GM18873 (cell line): Measurements from ENCODE around the gene SLF2.
"Not testable (repeated sequence)": the region's sequence is repeated elsewhere in the genome, so short reads cannot be mapped to it uniquely, and the experiment has no call there.

Experiments used
- ATAC-seq: cut with Tn5 transposase; IDR thresholded peaks from one replicate; pipeline ENCODE4 v1.9.1; 2021; ENCODE audit warnings: mild to moderate bottlenecking, moderate library complexity, moderate number of reproducible peaks; ENCODE audit not compliant: unreplicated experiment, low FRiP score

SLF2 gene

DNA sequence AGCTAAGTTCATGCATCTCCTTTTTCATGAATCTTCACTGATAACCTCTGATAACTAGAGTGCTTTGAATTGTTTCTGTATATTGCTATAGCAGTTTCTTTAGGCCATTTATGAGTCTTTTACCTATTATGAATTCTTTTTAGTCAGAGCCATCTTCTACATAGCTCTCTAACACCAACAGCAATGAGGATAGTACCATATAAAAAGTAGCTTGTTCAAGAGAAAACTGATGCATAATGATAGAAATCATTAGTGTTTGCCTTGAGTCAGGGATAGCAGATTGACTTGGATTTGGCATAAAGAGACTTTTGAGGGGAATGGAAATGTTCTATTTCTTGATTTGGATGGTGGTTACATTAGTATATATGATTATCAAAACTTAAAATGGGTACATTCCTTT, 30.7 kb downstream of the SLF2 start:
- no peak for ATAC-seq

DNA sequence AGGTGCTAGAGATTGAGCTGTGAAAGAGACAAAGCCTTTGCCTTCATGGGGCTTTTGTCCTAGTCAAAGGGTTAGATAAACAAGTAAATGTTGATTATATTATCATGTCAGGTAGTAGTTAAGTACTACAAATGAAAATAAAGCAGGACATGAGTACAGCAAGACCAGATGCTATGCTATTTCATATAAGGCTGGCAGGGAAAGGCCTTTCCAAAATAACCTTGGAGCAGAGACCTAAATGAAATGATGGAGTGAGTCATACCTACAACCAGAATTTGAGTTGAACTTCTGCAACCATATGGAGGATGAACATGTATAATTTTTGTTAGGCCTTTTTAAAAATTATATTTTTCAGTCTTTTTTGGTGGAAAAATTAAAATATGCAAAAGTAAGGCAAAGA, 33.0 kb downstream of the SLF2 start:
- no peak for ATAC-seq

DNA sequence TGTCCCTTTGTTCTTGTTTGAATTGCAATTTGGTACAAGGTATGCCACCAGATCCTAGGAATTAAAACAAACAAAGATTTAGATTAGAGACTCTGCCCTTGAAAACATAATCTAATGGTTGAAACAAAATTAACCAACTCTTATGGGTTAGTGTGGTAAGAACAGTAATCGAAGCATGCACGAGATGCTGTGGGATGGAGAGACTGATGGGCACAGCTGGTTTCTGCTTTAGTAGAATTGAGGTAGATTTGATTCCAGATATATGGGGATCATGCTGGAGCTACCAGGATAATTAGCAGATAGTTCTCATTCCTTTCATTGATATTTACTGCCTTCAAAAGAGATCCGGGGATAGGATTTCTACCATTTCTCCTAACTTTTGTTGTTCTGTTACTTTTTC, 36.2 kb downstream of the SLF2 start:
- no peak for ATAC-seq

DNA sequence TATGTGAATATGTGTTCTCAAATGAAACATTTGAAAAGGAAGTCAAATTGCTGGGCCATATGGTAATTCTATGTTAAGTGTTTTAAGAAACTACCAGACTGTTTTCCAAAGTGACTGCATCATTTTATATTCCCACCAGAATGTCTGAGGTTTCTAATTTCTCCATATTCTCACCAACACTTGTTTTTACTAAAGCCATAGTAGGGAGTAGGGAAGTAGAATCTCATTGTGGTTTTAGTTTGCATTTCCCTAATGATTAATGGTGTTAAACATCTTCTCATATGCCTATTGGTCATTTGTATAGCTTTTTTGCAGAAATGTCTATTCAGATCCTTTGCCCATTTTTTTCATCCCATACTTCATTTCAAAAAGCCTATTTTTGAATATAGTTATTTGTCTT, 47.5 kb downstream of the SLF2 start:
- no peak for ATAC-seq

DNA sequence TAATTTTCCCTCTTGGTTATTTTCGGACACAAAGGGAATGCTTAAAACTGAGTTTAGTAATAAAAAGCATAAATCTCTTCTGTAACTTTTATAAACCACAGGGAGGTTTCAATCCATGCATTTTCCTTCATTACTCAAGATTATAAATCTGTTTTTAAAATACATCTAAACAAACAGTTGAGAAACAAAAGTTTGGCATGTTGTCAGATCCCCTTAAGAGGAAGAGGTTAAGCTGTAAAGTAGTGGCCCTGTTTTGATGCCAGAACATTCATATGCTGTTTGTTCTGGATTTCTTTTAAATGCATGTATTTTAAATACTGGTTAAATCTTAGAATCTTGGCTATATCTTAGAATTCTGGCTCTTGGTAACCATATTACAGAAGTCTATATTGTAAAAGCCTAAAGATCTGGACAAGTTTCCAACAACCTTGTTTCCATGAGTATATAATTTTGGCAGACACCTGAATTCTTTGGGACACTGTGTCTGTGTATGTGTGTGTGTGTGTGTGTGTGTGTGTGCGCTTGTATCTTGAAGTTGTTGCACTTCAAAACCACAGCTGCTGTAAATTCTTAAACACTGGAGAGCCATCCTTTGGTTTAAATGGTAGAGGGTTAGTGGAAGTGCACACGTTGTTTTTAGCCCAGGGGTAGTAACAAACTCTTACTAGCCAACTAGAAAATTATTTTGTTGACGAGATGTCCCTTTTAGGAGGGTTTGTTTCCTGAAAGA, 49.8 kb downstream of the SLF2 start:
- ATAC-seq: no peak

DNA sequence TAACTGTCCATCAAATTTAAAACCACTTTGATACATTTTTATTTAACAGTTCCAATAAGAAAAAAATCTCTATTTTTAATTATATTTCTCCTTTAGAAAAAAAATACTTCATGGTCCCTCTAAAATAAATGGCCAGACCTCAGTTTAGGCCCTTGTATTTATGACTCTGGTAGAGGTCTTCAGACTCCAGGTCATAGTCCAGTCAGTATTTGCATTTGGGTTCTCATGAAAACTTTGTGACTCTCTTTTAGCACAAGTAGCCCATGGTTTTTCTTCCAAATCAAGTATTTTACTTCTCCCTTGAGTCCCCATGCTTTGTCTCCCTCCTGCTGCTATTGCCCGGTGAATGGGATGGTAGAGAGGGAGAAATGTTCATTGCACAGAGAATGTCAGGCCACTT, 51.1 kb downstream of the SLF2 start:
- no peak for ATAC-seq

DNA sequence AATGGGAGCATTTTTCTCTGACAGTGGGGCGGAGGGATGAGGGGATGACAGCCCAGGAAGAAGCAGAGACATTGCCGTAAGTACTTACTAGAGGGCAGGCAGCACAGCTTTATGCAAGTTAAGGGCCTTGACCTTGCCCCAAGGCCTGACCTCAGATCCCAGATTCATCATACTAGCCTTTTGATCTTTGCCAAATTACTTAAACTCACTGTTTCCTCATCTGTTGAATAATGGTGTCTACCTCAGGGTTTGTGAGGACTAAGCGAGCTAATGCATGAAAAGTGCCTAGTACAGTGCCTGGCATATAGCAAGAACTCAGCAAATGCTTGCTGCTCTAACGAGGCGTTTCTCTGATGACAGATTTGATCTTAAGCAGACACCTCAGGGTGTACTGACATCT, 53.1 kb downstream of the SLF2 start:
- ATAC-seq: no peak

DNA sequence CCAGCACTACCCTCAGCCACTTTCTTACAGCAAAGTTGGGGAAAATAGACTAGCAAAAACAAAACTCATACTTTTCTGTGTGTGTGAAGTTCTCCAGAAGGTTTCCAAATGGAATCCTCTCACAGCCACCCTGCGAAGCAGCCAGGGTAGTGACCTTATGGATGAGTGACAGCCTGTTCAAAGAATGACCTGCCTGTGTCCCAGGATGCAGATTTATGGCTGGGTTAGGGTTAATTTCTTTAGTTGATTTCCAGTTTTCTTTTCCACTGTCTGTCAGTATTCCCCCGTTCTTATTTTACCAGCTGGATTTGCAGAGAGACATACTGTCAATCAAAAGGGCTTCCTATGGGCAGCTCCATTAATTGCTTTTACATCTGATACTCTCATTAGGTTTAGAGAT, 54.1 kb downstream of the SLF2 start:
- ATAC-seq: no peak

DNA sequence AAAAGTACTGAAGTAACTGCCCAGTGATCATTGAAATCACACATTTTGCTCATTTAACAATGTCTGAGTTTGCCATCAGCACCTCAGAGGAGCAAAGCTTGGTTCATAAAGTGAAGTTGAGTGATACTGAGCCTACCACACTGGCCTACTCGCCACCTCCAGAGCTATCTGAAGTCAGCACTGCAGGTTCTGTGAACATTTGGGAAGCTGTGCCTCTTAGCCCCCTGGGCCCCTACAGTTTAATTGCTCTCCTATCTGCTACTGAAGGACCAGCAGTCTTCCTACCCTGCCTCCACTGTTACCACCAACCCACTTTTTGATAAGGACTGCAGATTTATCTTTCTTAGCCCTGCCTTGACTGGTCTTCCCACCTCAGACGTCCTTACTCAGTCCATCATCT, 54.6 kb downstream of the SLF2 start:
- ATAC-seq: no peak

DNA sequence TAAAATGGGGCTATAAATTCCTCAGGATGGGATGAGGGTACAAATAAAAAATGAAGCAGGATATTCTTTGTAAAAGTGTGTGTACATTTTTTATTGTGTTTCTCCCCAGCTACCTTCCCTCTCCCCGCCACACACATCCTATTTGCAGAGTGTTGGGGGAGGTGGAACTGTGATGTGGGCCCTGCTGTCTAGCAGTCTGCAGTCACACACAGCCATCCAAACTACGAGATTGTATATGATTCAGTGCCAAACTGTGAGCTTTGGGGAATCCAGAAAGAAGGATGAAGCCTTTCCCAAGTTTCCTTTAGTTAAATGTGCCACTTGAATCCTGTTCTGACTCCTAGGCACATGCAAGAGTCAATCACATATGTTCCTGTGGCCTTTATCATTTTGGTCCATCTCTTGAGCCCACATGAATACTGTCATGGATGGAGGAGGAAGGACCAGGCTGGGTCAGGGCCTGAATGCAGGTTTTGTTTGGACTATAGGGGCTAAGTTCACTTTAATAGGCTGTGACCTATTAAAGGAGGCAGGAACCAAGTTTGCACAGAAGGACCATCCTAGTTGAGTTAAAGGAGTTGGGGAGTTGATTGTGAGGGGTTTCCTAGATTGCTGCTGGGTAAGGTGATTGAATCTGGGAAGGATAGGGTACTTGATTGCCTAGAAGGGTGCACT, 55.4 kb downstream of the SLF2 start:
- ATAC-seq: no peak

DNA sequence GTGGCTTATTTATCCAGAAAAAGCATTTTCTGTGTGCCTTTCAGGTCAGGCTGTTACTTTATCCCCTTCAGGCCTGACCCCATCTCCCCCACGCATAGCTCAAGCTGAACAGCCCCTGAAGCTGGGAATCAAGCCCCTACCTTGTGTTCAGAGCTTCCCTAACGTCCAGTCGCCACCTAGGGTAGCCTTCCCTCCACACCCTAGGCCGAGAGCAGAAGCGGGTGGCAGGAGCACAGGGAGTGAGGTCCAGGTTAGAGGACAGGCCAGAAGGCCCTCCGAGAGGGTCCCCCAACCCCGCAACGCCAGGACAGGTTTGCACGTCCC, 56.1 kb downstream of the SLF2 start:
- ATAC-seq: no peak

DNA sequence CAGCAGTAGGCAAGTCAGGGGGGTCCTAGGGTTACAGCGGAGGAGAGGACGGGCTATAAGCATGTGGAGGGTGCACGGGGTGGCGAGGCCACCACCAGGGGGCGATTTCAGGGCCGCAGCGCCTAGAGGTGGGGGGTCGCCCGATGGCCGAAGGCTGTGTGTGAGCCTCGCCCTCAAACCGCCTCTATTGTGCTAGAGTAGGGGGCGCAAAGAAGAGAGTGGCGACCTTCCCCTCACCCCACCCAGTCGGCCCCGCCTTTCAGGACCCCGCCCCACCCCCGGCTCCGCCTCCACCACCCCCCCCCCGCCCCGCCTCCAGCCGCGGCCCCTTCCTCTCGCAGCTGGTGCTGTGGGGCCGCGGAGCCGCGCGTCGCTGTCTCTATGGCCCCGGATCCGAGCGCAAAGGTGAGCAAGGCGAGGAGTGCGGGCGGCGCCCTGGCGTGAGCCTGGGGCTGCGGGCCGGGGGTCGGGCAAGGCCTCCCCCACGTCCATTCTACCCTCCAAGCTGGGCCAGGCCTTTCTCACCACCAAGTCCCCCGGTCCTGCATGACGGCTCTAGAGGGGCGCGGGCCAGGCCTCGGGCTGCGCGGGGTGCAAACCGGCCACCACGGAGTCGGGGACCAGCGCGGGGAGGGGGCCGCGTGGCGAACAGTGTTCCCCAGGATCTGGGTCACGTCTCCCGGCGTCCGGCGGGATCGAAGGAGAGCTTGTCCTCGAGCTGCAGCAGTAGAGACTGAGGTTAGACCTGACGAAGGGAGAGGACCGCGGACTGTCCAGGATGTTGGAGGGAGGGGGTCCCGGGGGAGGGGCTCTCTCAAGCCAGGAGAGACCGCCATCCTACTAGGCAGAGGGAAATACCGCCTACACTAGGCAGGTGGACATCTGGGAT, 56.7 kb downstream of the SLF2 start, which contains the start of gene SEMA4G:
Gene SEMA4G (plus strand): TSS at position 318 of the 889 bp plus-strand sequence. CDS start 3,409 bp downstream, outside the sequence.
- ATAC-seq: no peak

DNA sequence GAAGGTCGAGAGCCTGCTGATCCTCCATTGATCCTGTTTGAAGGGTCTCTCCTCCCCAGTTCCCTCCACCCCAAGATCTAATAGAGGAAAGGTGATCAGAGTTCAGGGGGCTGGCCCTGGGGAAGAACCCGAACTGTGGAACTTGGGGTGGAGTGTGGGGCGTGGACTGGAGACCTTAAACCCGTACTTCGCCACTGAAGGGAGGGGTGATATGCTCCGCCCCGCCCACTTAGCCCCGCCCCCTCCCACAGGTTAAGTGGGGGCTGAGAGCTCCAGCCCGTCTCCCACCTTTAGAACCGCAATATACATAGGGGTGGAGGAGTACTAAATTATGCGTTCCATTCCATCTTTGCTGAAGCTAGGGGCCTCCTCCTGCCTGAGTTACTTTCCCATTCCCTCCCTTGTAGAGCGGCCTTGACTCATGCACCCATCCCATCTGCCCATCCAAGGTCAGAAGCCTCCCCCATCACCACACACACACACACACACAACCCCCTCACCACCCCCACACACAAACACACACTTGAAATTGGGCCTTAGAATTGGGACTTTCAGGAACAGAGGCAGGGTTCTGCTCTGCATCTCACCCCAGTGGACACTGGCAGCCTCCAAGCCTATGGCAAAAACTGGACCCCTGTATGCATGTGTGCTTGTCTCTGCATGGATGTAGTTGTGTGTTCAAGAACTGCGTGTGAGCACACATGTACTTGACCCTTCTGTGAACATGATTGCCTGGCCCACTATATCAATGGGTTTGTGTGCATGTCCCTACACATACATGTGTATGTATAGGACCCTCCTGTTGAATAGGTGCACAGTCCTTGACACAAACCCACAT, 57.5 kb downstream of the SLF2 start:
- ATAC-seq: no peak

DNA sequence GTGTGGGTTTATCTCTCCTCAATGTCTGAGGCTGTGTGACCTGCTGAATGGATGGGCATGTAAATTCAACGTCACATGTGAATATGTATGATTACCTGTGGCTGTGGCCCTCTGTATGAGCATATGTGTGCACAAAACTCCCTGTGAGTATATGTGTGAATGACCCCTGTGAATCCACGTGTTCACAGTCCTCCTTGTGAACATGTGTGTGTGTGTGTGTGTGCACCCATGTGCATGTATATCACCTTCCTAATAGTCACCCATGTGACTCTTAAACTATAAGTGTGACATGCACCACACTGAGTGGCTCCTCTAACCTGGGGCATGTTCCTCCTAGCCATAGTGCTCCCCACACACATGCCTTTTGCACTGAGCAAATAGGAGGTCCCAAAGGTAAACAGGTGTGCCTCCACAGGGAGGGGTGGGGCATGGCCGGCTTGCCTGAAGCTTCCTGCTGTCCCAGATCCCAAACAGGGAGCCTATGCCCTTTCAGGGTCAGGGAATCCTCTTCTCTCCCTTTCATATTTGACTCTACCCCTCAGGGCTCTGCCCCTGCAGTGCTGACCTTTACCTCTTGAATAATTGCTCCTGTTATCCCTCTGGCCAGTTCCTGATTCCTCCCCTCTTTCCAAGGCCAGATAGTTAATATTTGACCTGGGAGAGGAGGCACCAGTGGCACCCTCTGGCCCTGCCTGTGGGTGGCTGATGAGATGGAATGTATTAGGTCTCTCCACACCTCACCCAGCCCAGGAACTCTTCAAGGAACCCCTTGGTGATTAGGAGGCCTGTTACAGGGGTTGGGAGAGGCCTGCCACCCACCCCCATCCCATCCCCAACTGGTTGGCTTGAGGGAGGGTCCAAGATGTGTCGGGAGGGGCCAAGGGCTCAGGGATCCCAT, 58.4 kb downstream of the SLF2 start:
- ATAC-seq: no peak

DNA sequence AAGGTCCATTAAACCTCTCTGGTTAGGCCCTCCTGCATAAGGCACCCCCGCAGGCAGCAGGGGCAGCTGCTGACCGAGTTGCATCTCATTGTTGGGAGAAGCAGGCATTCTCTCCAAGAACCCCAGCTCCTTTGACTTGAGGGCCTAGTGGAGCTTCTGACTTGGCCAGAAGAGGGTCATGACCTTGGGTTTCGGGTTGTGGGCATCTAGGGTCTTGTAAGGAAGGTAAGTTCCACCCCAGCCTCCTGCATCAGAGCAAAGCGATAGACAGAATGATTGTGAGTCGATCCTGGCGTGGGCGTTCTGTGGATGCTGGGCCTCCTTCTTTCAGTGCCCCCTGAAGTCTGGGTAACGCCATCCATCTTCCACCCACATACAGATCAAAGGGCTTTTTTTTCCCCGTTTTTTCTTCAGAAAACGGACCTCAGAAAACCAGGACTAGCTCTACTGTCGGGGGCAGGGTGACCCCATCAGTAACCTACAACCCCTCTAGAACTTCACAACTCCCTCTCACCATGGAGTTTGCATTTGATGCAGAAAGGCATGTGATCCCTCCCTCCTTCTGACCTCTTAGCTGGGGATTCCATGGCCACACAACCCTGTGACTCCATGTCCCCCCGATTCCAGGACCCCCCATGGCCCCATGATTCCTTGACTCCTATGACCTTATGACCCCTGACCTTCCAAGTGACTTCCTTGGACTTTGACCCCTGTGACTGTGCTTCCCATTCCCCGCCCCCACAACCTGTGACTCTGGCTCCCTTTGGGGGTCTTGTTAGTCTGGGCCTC, 59.5 kb downstream of the SLF2 start:
- ATAC-seq: no peak

DNA sequence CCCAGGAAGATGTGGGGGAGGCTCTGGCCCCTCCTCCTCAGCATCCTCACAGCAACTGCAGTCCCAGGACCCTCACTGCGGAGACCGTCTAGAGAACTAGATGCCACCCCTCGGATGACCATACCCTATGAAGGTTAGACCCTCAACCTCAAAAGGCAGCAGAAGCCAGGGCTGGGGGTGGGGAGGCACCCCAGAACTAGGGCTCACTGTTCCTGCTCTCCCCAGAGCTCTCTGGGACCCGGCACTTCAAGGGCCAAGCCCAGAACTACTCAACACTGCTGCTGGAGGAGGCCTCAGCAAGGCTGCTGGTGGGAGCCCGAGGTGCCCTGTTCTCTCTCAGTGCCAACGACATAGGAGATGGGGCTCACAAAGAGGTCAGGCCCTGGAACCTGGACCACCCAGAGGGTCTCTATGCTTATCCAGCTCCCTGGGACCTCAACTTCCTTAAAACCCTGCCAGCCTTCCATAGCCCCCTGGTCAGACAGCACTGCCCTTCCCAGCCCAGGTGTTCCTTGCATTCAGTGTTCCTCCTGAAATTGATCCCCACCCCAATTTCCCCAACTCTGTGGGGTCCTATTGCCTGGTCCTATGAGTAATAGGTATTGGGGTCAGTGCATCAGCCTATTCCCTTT, 60.3 kb downstream of the SLF2 start:
- ATAC-seq: no peak

DNA sequence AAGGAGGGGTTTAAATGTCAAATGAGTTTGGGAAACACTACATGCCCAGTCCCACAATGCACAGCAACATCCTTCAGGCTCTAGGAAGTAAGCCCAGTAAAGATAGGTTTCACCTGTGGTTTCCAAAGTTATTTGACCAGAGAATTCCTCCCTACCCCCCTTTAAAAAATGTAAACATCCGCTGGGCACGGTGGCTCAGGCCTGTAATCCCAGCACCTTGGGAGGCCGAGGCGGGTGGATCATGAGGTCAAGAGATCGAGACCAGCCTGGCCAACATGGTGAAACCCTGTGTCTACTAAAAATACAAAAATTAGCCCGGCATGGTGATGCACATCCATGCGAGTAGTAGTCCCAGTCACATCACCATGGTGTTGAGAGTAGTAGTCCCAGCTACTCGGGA, 62.6 kb downstream of the SLF2 start:
- not testable (repeated sequence) for ATAC-seq

DNA sequence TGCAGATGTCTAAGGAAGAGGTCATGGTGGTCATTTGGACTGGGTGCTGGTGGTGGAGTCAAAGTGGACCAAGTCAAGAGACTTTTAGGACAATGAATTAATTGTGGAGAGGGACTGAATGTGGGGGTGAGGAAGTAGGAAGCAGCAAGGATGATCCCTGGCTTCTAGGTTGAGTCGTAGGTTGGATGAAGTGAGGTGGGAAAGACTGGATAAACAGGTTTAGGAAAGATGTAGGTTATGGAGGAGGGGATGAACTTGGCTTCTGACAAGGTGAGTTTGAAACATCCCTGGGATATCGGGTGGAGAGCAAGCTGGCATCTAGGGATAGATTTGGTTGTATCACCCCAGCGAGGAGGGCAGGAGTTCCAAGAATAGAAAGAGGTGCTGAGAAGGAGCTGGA, 64.1 kb downstream of the SLF2 start:
- no peak for ATAC-seq
